ENCODE measurements around the gene TBC1D8.
A peak's percentile ranks its signal among the peaks of the same experiment; 100 is the strongest.

TBC1D8 gene

DNA sequence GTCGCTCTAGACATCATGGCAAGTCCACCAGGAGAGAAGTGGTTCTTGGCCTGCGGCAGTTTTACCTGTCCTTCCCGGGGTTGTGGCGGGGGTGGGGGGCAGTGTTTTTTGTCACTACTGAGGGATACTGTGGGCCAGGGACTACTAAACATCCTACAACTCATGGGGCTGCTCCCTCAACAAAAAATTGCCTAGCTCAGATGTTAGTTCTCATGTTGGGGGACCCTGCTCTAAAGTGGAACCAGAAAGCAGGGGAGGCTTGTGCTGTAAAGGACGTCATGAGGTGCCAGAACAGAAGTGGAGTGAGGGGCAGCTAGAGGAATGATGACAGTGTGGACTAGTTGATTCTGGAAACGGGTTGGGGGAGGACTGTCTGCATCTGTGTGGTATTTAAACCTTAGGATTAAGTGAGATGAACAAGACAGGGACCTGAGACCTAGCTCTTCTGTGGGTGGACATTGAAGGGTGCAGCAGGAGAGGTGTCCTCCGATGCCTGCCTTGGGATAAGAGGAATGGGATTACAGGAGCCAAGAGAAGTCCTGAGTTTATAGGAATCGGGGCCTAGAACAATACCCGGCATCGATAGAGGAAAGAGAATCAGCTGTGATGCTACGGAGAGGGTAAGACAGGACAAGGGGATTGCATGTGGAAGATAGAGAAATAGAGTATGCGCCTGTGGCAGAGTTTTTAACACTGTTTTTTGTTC, 146.4 kb downstream of the TBC1D8 start:
- peak overlapping the region; percentile 92; the same call in 1 of the 2 replicates for H3K27ac ChIP-seq (replicated peaks)
- H3K27me3 ChIP-seq (ENCODE audit: insufficient read depth, poor library complexity, severe bottlenecking) = no peaks in the 10 kb centered on the region
- TF ChIP-seq POLR2AphosphoS5 (IDR thresholded peaks at IDR 0.05; ENCODE audit: low read depth) (no peak), GABPA (IDR thresholded peaks at IDR 0.05; ENCODE audit: low read depth) (no peak), CTCF (IDR thresholded peaks at IDR 0.05; ENCODE audit: insufficient read depth, low read length) (no peak), SPI1 (IDR thresholded peaks at IDR 0.05; ENCODE audit: borderline replicate concordance, low read depth) (no peak)
- TF ChIP-seq, protein P1, sequence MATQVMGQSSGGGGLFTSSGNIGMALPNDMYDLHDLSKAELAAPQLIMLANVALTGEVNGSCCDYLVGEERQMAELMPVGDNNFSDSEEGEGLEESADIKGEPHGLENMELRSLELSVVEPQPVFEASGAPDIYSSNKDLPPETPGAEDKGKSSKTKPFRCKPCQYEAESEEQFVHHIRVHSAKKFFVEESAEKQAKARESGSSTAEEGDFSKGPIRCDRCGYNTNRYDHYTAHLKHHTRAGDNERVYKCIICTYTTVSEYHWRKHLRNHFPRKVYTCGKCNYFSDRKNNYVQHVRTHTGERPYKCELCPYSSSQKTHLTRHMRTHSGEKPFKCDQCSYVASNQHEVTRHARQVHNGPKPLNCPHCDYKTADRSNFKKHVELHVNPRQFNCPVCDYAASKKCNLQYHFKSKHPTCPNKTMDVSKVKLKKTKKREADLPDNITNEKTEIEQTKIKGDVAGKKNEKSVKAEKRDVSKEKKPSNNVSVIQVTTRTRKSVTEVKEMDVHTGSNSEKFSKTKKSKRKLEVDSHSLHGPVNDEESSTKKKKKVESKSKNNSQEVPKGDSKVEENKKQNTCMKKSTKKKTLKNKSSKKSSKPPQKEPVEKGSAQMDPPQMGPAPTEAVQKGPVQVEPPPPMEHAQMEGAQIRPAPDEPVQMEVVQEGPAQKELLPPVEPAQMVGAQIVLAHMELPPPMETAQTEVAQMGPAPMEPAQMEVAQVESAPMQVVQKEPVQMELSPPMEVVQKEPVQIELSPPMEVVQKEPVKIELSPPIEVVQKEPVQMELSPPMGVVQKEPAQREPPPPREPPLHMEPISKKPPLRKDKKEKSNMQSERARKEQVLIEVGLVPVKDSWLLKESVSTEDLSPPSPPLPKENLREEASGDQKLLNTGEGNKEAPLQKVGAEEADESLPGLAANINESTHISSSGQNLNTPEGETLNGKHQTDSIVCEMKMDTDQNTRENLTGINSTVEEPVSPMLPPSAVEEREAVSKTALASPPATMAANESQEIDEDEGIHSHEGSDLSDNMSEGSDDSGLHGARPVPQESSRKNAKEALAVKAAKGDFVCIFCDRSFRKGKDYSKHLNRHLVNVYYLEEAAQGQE (IDR thresholded peaks at IDR 0.05; ENCODE audit: insufficient replicate concordance, low read depth) = no peak
- H3K4me3 ChIP-seq (replicated peaks; ENCODE audit: insufficient read depth, low read length) = peak overlapping the region; percentile 78
- no peak for DNase-seq (ENCODE audit: low read depth in 1 of 2, low spot score in 1 of 2)

GRCh38 chr2:101003278-101003775, 147.9 kb downstream of the TBC1D8 start:
- no peaks in the 10 kb centered on the region for H3K27me3 ChIP-seq (ENCODE audit: insufficient read depth, poor library complexity, severe bottlenecking)
- peak overlapping the region; percentile 92 for H3K27ac ChIP-seq (replicated peaks)
- H3K4me3 ChIP-seq (replicated peaks; ENCODE audit: insufficient read depth, low read length) = peak overlapping the region; percentile 78
- no peak for DNase-seq (ENCODE audit: low read depth in 1 of 2, low spot score in 1 of 2)
- TF ChIP-seq SPI1 (IDR thresholded peaks at IDR 0.05; ENCODE audit: borderline replicate concordance, low read depth) (no peak), CTCF (IDR thresholded peaks at IDR 0.05; ENCODE audit: insufficient read depth, low read length) (no peak), POLR2AphosphoS5 (IDR thresholded peaks at IDR 0.05; ENCODE audit: low read depth) (no peak), GABPA (IDR thresholded peaks at IDR 0.05; ENCODE audit: low read depth) (no peak)
- TF ChIP-seq, protein P1 (IDR thresholded peaks at IDR 0.05; ENCODE audit: insufficient replicate concordance, low read depth) = no peak

DNA sequence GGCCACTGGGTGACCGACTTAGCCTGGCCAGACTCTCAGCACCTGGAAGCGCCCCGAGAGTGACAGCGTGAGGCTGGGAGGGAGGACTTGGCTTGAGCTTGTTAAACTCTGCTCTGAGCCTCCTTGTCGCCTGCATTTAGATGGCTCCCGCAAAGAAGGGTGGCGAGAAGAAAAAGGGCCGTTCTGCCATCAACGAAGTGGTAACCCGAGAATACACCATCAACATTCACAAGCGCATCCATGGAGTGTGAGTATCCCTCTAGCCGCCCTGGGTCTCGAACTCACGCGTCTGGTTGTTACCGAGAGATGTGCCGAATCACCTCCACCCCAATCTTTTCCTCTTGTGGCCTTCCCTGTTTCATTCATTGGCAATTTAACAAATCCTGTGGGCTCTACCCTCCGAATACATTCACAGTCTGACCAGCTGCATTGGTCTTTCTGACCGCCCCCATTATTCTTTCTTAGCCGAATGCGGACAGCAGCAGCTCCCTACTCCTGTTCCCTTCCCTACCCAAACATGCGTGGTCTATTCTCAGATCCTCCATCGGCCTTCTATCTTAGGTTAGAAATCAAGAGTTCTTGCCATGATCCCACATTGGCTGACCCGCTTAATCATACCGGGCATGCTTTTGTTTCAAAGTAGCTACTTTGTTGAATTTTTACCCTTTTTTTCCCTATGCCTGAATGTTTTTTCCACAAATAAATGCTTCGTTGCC, 148.5 kb downstream of the TBC1D8 start:
- H3K27ac ChIP-seq (replicated peaks) = peak overlapping the region; percentile 92

More for the DNA sequence above, 148.5 kb downstream of the TBC1D8 start:
- no peak for DNase-seq (ENCODE audit: low read depth in 1 of 2, low spot score in 1 of 2)
- peak overlapping the region; percentile 78 for H3K4me3 ChIP-seq (replicated peaks; ENCODE audit: insufficient read depth, low read length)
- no peak for TF ChIP-seq SPI1 (IDR thresholded peaks at IDR 0.05; ENCODE audit: borderline replicate concordance, low read depth)
- no peaks in the 10 kb centered on the region for H3K27me3 ChIP-seq (ENCODE audit: insufficient read depth, poor library complexity, severe bottlenecking)

All from HL-60 (cell line).